IPS-11a (cell line): ENCODE results near the gene MYH9.
"Not testable (repeated sequence)": the region's sequence is repeated elsewhere in the genome, so short reads cannot be mapped to it uniquely, and the experiment has no call there.

Experiments
- H3K4me3 ChIP-seq: one replicate; pipeline ENCODE4 v1.5.1; 2013; ENCODE audit warnings: low read depth, low read length, control low read depth

Gene MYH9

DNA sequence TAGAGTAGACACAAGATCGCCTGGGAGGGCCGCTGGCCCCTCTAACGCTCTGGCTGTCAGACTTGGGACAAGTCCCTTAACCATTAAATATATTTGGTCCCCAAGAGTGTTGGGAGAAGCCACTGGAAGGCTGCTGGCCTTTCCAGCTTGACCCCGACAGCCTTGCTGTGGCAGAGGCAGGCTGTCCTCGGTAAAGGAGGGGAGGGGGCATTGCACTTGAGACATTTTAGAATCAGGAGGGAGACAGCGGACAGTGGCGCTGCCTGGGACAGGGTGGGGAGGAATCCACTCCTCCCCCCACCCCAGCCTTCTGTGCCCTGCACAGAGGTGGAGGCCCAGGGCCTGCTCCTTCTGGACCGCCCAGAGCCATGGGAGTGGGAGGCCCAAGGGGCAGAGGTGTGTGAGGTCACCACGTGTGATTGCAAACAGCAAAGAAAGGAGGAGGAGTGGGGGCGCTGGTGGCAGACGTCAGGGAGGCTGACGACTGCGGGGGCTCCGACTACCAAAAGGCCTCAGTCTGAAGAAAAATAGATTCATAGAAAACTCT lies 105.9 kb downstream of the MYH9 start:
- no peak overlapping the region for H3K4me3 ChIP-seq

DNA sequence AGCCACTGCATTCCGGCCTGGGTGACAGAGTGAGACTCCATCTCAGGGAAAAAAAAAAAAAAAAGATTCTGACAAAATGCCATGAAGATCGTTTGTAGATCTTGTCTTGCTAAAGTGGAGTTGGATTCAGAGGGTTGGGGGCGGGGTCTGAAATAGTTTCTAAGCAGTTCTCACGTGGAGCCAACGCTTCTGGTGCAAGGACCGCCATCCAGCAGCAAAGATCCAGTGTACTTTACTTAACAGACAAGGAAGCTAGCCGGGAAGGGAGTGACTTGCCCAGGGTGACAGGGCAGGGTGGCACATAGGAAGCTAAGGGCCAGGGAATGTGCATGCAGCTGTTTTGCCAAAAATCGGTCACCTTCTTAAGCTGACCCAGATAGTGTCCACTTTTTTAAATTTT lies 107.4 kb downstream of the MYH9 start:
- H3K4me3 ChIP-seq = no peak overlapping the region

DNA sequence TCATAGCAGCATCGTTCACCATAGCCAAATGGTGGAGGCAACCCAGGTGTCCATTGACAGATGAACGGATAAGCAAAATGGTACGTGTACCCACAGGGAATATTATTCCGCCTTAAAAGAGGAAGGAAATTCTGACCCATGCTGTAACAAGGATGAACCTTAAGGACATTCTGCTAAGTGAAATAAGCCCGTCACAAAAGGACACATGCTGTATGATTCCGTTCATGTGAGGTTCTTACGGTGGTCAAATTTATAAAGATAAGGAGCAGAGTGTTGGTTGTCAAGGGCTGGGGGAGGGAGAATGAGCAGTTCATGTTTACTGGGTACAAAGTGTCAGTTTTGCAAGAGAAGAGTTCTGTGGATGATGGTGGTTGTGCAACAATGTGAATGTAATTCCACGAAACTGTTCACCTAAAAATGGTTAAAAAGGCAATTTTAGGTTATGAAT lies 108.5 kb downstream of the MYH9 start:
- no peak overlapping the region for H3K4me3 ChIP-seq

DNA sequence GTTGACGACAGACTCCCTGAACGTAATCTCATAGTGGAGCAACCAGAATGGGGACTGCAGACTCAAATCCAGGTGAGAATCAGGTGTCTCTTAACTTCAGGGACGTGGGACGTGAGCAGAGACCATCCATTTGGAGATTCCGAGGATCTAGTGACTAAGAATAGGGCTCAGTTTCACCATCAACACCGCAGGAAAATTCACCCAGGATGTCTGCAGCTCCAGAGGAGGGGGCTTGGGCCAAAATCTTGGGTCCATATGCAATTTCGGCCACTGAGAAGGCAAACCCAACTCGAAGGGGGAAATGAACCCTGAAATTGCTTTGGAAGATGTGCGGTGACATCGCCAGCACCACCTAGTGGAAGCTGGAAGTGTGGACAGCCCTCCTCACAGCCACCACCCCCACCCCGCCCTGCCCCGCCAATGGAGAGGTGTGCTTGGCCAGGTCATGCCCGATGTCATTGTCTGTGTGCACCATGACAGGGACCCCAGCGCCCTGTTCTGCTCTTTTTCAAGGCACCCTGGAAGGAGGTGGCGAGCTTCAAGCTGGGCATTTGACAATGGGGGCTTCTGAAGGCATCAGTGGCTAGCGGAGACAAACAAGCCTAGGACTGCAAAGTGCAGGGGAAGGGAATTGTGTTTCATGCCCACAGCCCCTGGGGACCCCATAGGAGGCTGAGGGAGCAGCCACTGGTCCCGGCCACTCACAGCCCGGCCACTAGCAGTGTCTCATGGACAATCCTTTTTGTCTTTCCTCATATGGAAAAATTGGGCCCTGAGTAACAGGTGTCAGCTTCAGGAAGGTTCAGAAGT lies 110.1 kb downstream of the MYH9 start:
- no peak overlapping the region for H3K4me3 ChIP-seq

DNA sequence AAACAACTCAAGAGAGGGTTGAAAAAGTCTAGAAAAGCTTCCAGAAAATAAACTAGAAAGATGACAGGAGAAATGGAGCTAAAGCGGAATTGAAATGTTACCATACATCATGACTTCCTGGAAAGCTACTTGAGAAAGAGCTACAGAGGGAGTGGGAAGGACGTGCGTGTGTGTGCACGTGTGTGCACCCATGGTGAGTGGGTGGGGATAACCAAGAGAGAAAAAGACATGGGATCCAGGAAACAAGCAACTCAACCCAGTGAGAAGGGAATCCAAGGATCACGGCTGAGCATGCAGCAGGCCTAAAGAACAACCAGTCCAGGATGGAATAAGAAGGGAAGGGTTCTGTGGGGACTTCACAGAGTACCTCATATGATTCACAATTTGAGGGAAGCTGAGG lies 113.2 kb downstream of the MYH9 start:
- H3K4me3 ChIP-seq = no peak overlapping the region

DNA sequence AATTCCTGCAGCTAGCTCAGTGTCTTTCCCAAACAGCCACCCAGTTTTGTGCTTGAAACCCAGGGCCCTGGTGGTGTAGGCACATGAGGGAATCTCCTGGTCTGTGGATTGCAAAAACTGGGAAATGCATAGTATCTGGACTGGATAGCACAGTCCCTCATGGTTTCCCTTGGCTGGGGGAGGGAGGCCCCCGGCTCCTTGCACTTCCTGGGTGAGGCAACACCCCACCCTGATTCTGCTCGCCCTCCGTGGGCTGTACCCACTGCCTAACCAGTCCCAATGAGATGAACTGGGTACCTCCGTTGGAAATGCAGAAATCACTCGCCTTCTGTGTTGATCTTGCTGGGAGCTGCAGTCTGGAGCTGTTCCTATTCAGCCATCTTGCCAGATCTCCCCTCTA lies 115.8 kb downstream of the MYH9 start:
- not testable (repeated sequence) for H3K4me3 ChIP-seq

DNA sequence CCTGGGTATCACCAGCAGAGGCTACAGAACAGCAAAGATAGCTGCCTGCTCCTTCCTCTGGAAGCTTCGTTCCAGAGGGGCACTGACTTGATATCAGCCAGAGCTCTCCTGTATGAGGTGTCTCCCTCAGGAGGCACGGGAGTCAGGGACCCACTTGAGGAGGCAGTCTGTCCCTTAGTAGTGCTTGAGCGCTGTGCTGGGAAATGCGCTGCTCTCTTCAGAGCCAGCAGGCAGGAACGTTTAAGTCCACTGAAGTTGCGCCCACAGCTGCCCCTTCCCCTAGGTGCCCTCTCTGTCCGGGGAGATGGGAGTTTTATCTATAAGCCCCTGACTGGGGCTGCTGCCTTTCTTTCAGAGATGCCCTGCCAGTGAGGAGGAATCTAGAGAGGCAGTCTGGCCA lies 116.5 kb downstream of the MYH9 start:
- H3K4me3 ChIP-seq = not testable (repeated sequence)

DNA sequence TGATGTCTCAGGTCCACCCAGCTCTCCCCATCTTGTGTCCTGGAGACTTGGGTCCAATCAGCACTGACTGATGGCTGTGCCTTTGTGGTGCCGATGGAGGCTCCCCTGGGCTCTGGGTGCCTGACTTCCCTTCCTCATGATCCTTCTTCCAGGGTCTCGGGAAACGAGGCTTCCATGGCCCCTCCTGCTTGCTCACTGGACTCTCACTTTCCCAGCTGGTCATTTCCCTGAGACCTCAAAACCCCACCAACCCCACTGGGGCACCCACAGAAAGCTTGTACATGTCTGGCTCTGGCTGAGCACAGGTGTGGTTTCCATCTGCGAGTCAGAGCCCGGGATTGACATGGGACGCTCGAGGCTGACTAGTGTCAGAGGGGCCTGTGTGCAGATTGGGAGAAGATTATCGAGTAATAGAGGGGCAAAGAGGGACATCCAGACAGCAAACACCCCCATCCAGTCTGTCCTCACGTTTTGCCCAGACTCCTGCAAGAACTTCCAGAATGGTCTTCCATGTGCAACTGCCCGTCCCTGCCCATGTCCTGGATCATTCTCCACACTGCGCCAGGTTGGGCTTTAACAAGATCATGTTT lies 119.8 kb downstream of the MYH9 start:
- no peak overlapping the region for H3K4me3 ChIP-seq

DNA sequence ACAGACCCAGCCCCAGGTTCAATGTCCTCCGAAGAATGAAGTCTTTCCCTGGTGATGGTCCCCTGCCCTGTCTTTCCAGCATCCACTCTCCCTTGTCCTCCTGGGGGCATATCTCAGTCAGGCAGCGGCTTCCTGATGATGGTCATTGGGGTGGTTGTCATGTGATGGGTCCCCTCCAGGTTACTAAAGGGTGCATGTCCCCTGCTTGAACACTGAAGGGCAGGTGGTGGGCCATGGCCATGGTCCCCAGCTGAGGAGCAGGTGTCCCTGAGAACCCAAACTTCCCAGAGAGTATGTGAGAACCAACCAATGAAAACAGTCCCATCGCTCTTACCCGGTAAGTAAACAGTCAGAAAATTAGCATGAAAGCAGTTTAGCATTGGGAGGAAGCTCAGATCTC lies 120.7 kb downstream of the MYH9 start:
- H3K4me3 ChIP-seq = no peak overlapping the region

DNA sequence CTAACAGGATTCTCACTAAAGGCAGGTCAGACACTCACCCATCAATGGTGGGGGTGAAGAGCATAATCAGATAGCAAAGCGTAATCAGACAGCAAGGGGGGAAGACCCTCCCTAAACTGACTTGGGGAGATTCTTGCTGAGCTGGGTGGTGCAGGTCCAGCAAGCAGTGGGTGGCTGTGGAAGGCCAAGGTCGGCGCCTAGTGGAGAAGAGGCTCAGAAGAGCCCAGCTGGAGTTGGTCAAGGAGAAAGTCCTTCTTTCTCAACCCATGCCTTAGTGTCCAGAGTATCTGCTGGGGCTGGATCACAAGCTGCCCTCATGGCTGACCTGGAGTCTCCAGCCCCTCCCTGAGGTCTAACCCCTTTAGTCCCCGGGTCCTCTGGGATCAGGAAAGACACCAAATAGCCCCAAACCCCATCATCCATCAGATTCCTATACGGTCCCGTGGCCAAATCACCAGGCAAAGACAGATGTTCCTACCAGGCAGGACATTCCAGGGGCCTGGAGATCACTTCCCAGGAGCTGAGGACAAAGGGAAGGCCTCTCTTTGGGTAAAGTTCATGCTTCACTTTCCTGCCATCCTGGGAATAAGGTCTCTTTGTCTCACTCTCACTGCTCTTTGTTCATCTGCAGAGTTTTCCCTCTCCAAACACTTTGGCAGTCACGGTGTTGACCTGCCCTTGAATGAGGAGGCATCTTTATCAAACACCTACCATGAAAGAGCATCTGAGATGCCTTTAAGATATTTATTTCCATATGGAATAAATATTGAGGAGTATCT lies 123.7 kb downstream of the MYH9 start:
- not testable (repeated sequence) for H3K4me3 ChIP-seq

DNA sequence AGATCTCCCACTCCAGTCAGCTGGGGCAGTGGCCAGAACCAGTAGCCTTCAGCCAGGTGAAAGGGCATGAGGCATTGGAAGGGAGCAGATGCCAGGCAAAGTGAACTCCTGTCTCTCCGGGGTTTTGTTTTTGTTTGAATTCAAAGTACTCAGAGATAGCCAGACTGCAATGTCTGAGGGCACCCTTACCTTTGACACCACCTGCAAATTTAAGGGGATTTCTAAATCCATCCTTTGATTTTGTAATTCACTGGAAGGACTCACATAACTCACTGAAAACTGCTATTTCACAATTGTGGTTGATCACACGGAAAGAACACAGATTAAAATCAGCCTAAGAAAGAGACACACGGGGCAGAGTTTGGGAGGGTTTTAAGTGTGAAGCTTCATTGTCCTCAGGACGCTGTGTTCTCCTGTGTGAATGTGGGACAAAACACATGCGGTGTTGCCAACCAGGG lies 124.5 kb downstream of the MYH9 start:
- H3K4me3 ChIP-seq = not testable (repeated sequence)

DNA sequence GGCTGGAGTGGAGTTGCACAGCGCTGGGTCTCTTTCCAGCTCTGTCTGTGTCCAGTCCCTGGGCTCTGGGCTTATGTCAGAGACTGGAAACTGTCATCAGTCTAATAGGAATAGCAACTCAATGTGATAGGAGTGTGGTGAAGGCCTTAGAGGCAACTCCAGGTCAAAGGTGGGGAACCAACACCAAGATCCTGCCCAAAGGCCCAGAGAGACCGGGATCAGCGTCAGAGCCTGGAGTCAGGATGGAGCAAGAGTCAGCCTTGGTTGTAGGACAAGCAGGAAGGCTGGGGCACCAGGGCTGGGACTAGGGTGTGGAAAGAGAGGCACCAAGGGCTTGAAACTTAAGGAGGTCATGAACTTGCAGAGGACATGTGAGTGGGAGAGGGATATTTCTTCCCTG lies 125.5 kb downstream of the MYH9 start:
- not testable (repeated sequence) for H3K4me3 ChIP-seq

DNA sequence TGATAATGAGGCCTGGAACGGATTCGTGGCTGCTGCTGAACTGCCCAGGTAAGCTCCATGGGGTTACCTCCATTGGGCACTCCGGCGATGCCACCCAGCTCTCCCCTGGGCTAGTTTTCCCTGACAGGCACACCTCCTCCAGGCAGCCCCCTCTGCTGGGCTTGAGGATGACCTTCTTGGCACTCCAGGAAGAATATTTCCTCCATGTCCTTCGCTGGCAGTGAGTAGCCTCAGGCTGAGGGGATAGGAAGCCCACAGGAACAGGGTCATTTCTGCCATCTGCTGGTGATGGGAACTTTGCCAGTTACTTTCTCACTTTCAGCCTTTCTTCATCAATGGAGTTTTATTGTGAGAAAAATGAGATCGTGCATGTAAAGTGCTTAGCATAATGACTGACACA lies 126.1 kb downstream of the MYH9 start:
- H3K4me3 ChIP-seq = not testable (repeated sequence)

DNA sequence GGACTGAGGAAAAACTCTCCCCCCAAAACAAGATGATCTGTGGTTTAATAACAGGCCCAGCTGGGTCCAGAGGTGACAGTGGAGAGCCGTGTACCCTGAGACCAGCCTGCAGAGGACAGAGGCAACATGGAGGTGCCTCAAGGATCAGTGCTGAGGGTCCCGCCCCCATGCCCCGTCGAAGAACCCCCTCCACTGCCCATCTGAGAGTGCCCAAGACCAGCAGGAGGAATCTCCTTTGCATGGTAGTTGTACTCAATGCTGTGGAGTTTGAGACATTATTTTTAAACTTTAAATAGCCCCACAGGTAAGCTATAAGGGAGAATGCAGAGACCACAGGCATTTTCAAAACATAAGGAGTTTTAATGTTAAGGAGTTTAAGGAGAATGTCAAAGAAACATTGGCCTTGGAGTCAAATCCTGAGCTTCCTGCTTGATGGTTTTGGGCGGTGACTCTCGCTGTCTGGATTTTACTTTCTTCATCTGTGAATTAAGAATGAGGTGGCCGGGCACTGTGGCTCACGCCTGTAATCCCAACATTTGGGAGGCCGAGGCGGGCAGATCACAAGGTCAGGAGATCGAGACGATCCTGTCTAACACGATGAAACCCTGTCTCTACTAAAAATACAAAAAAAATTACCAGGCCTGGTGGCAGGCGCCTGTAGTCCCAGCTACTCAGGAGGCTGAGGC lies 128.0 kb downstream of the MYH9 start:
- no peak overlapping the region for H3K4me3 ChIP-seq

DNA sequence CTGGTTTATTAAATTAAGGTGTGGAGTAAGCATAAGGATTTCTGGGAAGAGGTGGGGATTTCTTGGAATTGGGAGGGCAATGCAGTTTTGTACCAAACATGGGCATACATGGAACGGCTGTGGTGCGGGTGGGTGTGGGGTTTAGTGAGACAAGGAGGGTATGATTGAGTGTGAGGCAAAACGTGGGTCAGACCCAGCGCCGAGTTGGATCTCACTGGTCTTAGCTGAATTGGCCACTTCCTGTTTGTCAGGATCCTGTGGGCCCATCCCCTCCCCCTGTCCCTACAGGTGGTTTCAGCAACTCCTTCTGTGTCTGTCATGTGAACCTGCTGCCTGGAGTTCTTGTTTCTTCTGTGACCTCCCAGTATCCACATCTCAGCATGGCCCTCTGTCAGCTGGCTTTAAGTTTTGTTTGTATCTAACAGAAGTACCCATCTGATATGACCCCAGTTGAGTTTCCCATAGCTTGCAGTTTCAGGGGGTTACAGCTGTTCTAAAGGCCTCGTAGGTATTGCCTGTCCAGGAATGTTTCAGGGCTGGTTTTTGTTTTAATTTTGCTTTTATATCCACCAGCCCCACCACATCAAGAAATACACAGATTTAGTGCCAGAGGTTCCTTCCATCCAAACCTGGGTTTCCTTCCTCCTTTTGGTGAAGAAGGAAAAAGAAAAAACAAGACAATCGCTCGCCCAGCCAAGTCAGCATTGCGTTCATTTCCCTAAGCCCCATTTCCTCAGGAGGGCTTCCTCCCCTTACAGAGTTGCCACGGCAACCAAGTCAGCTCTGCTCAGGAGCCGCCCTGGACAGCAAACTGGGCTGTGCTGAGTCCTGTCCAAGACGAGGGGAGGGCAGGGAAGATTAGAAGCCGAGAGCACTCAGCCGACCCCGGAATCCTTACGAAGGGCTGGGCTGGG lies 128.8 kb downstream of the MYH9 start:
- H3K4me3 ChIP-seq = no peak overlapping the region

DNA sequence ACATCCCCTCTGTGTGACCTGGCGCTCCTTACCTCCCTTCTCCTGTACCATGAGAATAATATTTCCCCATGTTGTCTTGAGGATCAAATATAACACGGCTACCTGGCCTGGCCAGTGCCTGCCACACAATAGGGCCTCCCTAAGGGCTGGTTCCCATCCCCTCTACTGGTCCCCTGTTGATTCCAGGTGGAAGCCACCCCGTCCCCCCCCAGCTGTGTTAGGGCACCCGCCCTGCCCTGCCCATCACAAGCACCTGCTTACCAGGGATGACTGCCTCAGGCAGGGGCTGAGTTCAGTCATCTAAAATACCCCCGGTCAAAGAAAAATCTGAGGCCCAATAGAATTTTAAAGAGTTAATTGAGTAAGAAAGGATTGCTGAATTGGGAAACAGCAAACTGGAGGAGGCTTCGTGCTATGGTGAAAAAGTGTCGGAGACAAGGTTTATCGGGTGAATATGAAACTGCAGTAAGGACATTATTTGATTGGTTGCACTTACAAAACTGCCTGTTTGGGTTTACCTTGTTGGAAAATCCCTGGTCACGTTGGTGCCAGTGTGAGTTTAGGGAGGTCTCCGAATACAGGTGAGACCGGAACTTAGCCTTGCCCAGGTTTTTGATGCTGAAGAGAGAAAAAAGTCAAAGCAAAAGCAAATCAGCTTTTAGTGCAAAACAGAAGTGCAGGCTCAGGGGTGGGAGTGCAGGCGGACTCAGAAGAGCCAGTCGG lies 129.7 kb downstream of the MYH9 start:
- no peak overlapping the region for H3K4me3 ChIP-seq

DNA sequence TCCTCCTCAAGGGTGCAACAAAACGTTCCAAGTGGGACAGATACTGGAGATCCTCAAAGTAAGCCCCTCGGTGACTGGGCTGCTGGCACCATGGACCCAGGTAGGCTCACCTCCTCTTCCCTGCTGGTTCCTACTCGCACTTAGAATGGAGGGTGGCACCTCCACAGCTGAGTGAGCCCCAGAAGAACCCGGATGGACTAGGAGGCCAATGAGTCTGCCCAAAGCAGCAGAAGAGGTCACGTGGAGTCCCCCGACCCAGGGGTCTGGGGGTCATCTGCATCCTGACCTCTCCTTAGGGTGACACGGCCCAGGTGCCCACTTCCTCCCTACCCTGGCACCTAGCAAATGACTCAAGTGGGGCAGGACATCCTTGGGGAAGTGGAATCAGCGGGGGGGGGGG lies 130.5 kb downstream of the MYH9 start:
- no peak overlapping the region for H3K4me3 ChIP-seq

DNA sequence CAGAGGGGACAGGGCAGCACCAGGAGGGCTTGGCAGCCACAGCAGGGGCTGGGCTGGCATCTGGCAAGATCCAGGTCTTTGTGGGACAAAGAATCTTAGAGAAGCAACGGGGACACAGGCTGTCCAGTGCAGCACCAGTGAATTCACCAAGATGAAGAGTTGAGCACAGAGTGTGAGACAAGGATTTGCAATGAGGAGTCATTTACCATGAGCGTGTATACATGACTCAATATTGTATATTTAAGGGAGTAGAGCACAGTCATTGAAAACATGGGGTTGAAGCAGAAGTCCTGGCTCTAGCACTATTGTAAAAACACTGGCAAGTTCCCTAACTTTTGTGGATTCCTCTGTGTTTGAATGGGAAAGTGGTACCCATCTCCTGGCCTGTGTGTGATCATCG lies 131.3 kb downstream of the MYH9 start:
- no peak overlapping the region for H3K4me3 ChIP-seq

DNA sequence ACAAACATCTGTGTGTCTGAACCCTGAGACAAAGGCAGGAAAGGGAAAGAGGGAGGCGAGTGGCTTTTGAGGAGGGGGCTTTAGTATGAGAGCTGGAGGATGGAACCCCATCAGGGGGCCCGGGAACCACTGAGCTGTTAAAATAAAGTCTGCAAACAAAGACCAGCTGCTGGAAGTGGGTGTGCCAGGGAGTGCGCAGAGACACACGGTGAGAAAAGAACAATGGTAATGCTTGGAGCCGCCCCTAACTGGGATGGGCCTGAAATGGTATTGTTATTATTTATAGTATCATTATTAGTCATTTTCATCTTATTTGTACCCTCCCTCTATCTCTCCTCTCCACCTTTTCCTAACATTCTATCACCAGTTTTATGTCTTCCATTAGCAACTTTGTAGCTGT lies 132.2 kb downstream of the MYH9 start:
- H3K4me3 ChIP-seq = not testable (repeated sequence)
